HG03469 (cell line): ENCODE data around the gene CARD14.

Experiments used
- ATAC-seq: cut with Tn5 transposase; IDR thresholded peaks from one replicate; pipeline ENCODE4 v1.9.1; 2021; ENCODE audit warnings: mild to moderate bottlenecking, moderate library complexity, moderate number of reproducible peaks; ENCODE audit not compliant: unreplicated experiment

The CARD14 gene

GRCh38 chr17:80169784-80170500 is at the start of gene CARD14:
Gene CARD14, plus strand, starts transcription at chr17:80170030. Its CDS starts 11,409 bp downstream, at chr17:80181439.
- ATAC-seq: no peak

- no peak for ATAC-seq
Observed at GRCh38 chr17:80122026-80122575, 47.7 kb upstream of the CARD14 start.

GRCh38 chr17:80122926-80123505 is 46.8 kb upstream of the CARD14 start:
- no peak for ATAC-seq

- no peak for ATAC-seq
Observed at GRCh38 chr17:80123791-80124190, 46.0 kb upstream of the CARD14 start.

DNA sequence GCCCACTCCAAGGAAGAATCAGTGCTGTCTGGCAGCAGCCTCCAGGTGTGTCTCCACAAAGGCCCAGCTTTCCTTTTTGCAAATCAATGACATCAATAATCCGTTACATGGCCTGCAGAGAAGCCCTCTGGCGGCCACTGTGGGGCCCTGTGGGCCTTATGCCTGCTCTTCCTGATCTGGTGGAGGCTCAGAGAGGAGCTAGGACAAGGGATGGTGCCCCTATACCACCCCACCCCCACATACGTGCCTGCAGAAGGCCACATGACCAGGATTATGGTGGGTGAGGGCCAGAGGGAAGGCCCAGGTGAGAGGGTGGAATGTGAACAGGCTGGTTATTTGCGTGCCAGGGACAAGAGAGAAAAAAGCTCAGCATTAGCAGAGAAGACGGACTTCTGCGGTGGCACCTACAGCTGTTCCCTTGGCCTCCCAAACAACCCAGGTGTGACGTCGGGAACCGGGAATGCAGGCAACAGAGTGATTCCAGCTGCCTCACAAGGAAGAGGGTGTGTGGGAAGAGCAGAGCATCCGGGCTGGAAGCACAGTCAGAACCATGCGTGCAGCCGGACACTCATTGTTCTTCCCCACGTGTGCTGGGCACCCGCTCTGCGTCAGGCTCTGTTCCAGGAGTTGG is 45.4 kb upstream of the CARD14 start:
- ATAC-seq: no peak

GRCh38 chr17:80125656-80126448 is 44.0 kb upstream of the CARD14 start:
- no peak for ATAC-seq

DNA sequence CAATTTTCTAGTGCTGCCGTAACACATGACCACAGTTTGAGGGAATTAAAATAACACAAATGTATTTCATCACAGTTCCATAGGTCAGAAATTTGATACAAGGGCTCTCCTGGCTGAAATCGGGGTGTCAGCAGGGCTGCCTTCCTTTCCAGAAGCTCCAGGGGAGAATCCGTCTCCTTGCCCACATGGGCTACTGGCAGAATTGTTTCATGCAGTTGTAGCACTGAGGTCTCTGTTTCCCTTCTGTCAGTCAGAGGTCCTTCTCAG is 43.4 kb upstream of the CARD14 start:
- ATAC-seq: no peak

GRCh38 chr17:80129006-80129565 is 40.7 kb upstream of the CARD14 start:
- ATAC-seq: no peak

DNA sequence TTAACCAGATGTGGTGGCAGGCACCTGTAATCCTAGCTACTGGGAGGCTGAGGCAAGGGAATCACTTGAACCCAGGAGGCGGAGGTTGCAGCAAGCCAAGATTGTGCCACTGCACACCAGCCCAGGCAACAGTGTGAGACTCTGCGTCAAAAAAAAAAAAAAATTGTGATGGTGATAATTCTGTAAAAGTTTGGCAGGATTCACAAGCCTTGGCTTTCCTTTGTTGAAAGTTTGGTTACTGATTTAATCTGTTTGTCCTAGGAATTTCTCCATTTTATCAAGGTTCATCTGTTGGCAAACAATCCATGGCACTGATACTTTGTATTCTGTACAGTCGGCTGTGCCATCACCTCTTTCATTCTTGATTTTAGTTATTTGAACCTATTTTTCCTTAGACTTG is 38.8 kb upstream of the CARD14 start:
- no peak for ATAC-seq

- no peak for ATAC-seq
Observed at GRCh38 chr17:80132906-80133625, 36.8 kb upstream of the CARD14 start.

GRCh38 chr17:80133626-80133970 is 36.2 kb upstream of the CARD14 start:
- ATAC-seq: no peak

DNA sequence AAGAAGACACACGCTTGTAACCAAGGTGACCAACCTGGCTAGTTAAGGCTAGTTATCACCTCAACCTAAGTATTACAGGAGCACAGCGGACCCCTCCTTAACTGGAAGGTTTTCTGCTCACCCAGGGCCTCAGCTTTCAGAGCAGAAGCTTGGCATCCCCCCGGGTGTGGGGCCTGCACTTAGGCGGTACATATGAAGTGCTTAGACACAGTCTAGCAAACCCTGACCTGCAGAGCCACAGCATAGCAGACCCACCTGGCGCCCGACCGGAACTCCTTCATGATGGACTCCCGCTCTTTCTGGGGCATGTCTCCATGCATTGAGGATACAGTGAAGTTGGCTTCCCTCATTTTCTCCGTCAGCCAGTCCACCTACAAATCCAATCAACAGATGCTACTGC is 32.7 kb upstream of the CARD14 start:
- no peak for ATAC-seq

DNA sequence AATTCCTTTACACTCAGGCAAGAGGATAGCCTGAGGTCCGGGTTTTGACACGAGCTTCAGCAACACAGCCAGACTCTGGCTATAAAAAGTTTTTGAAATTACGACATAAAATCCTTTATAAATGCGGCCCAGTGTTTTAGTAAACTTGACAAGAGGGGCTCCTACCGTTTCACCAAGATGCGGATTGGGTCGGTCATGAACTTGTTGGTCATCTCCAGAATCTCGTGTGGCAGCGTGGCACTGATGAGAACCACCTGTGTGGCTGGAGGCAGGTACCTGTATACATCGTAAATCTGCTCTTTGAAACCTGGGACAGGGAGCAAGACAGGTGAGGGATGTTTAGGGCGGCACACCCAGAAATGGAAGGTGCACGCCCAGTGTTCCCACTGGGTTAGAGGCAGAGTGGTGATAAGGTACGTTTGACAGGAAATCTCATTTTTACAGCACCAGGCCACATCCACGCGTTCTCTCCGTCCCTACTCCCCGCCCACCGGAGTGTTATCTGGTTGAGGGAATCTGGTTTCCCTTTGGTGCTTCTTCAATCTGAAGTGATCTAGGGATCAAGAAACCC is 30.9 kb upstream of the CARD14 start:
- ATAC-seq: no peak

- ATAC-seq: no peak
Observed at GRCh38 chr17:80141463-80142165, 28.2 kb upstream of the CARD14 start.

DNA sequence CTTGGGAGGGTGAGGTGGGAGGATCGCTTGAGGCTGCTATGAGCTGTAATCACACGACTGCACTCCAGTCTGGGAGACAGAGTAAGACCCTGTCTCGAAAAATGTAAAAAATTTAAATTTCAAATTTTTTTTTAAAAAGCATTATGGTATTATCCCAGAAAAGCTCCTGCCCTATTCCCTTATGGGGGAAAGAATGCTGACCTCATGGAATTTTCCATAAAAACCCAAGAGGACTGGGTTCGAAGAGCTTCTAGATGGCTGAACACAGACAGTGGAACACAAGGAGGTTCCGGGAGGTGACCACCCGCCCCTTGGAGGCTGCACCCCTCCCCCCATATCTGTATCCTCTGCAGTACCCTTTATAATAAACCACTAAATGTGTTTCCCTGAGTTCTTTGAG is 26.9 kb upstream of the CARD14 start:
- ATAC-seq: no peak

DNA sequence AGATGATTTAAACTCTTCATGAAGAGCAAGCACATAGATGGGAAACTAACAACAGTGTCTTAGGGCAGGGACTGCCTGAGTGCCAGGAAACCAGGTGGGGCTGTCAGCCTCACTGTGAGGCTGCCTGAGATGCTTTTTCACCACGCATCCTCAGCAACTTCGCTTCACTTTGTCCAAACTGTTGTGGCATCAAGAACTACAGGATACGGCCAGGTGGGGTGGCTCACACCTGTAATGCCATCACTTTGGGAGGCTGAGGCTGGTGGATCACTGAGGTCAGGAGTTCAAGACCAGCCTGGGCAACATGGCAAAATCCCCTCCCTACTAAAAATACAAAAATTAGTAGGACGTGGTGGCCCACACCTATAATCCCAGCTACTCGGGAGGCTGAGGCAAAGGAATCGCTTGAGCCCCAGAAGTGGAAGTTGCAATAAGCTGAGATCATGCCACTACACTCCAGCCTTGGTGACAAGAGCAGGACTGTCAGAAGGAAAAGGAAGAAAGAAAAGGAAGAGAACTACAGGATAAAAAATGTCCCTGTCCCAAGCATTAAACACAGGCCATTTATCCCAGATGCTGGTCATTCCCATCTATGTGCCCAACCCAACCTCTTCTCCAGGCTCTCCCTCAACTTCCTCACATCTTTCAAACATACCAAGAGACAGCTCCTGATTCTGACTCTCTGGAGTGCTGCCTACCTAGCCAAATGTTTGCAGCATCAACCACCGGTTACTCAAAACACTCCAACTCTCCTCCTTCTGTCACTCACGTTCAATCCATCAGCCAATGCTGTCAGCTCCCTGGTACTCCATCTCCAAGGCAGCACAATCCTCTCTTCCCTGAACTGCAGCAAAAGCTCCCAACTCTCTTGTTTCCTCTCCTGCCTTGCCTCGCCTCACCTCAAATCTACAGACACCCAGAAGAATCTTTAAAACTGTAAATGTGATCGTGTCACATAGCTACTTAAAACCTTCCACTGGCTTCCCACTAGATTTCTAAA is 24.5 kb upstream of the CARD14 start:
- no peak for ATAC-seq

- ATAC-seq: peak; percentile 12
Observed at GRCh38 chr17:80146121-80147034, 23.5 kb upstream of the CARD14 start.
